Neural progenitor cell (in vitro differentiated cells): ENCODE data around the gene TRIO. TPM values are rescaled to one million over a fixed set of nuclear protein-coding genes. Genes with fewer than 3 reads are reported as not detected.

ENCODE experiments used
- DNase-seq: peaks from one replicate; pipeline ENCODE4 v3.0.0-alpha.2; 2016; ENCODE audit warnings: low spot score
- H2AFZ ChIP-seq: fragments of 200-600 bp; sonication (generic); replicated peaks from 2 replicates; pipeline ENCODE4 v1.6.1; 2016; ENCODE audit warnings: antibody characterized with exemption
- H3F3A ChIP-seq: fragments of 200-600 bp; sonication (generic); 2 replicates; pipeline ENCODE4 v1.6.1; 2016; ENCODE audit warnings: antibody characterized with exemption, low read depth
- H3K27ac ChIP-seq: fragments of 200-600 bp; sonication (generic); 2 replicates; pipeline ENCODE4 v1.5.1; 2016; ENCODE audit warnings: mild to moderate bottlenecking
- H3K27me3 ChIP-seq: fragments of 200-600 bp; sonication (generic); 2 replicates; pipeline ENCODE4 v1.6.1; 2016; ENCODE audit warnings: mild to moderate bottlenecking, moderate library complexity
- H3K36me3 ChIP-seq: fragments of 200-600 bp; sonication (generic); 2 replicates; pipeline ENCODE4 v1.5.1; 2016
- H3K4me1 ChIP-seq: fragments of 200-600 bp; sonication (generic); 2 replicates; pipeline ENCODE4 v1.6.1; 2016; ENCODE audit warnings: mixed run types
- H3K4me2 ChIP-seq: fragments of 200-600 bp; sonication (generic); 2 replicates; pipeline ENCODE4 v1.6.1; 2016
- H3K4me3 ChIP-seq: fragments of 200-600 bp; sonication (generic); 2 replicates; pipeline ENCODE4 v1.5.1; 2016
- H3K79me2 ChIP-seq: fragments of 200-600 bp; sonication (generic); 2 replicates; pipeline ENCODE4 v1.6.1; 2016; ENCODE audit warnings: low read depth
- H3K9ac ChIP-seq: fragments of 200-600 bp; sonication (generic); 2 replicates; pipeline ENCODE4 v1.6.1; 2016
- H3K9me3 ChIP-seq: fragments of 200-600 bp; sonication (generic); 2 replicates; pipeline ENCODE4 v1.5.1; 2016; ENCODE audit warnings: low read depth
- H4K20me1 ChIP-seq: fragments of 200-600 bp; sonication (generic); 2 replicates; pipeline ENCODE4 v1.6.1; 2016; ENCODE audit warnings: low read depth
- H3K27ac Mint-ChIP-seq: 3 replicates; pipeline ENCODE4 v1.8.0; 2021; ENCODE audit warnings: mixed read lengths
- H3K27me3 Mint-ChIP-seq: 2 replicates; pipeline ENCODE4 v1.8.0; 2022; ENCODE audit warnings: low read depth, mild to moderate bottlenecking, inconsistent platforms, moderate library complexity, mixed read lengths; ENCODE audit not compliant: insufficient read depth
- H3K36me3 Mint-ChIP-seq: 3 replicates; pipeline ENCODE4 v1.8.0; 2021; ENCODE audit warnings: mixed read lengths
- H3K4me1 Mint-ChIP-seq: 3 replicates; pipeline ENCODE4 v1.8.0; 2021; ENCODE audit warnings: mixed read lengths
- H3K4me3 Mint-ChIP-seq: 3 replicates; pipeline ENCODE4 v1.8.0; 2021; ENCODE audit warnings: mild to moderate bottlenecking, moderate library complexity, mixed read lengths
- H3K9me3 Mint-ChIP-seq: 3 replicates; pipeline ENCODE4 v1.8.0; 2020; ENCODE audit warnings: mixed read lengths
- CTCF ChIP-seq: fragments of 200-600 bp; sonication (generic); IDR thresholded peaks from 2 replicates; pipeline ENCODE4 v1.5.1; 2017; ENCODE audit warnings: antibody characterized with exemption, mild to moderate bottlenecking
- EZH2 ChIP-seq: fragments of 200-600 bp; sonication (generic); IDR thresholded peaks from 2 replicates; pipeline ENCODE4 v1.6.1; 2017; ENCODE audit warnings: antibody characterized with exemption, mild to moderate bottlenecking, moderate library complexity
- EZH2phosphoT487 ChIP-seq: fragments of 200-600 bp; sonication (generic); IDR thresholded peaks from 2 replicates; pipeline ENCODE4 v1.6.1; 2017; ENCODE audit warnings: antibody characterized with exemption
- total RNA-seq: library from RNA; depleted of rRNA; stranded (reverse); fragments of >200 nt; gene quantifications from 2 replicates; pipeline ENCODE4 v1.2.3, GENCODE V29; 2015; ENCODE audit warnings: low replicate concordance

The TRIO gene
- total RNA-seq, 1 donor from 2014 or later, result 84.7 TPM

DNA sequence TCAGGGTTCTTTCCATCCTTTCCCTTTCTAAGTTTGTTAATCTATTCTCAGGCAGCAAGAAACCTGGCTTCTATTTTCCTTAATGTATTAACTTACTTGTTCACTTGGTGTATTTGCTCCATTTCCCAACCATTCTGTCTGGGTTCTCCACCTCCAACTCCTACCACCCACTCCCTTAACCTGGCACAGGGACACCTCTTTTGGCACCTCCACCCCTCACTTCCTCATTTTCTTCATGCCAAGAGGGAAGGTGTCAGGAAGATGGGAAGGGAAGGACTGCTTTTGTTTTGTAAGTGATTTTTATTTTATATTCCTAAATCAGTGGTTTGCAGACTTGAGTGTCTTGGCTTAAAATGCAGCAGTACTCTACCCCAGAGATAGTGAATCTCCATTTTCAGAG, 166.1 kb downstream of the TRIO start:
- no peaks in the 10 kb centered on the region for H3K79me2 ChIP-seq
- H3K36me3 Mint-ChIP-seq, result peaks cover 53% of the 10 kb centered on the region
- DNase-seq, result no peak

DNA sequence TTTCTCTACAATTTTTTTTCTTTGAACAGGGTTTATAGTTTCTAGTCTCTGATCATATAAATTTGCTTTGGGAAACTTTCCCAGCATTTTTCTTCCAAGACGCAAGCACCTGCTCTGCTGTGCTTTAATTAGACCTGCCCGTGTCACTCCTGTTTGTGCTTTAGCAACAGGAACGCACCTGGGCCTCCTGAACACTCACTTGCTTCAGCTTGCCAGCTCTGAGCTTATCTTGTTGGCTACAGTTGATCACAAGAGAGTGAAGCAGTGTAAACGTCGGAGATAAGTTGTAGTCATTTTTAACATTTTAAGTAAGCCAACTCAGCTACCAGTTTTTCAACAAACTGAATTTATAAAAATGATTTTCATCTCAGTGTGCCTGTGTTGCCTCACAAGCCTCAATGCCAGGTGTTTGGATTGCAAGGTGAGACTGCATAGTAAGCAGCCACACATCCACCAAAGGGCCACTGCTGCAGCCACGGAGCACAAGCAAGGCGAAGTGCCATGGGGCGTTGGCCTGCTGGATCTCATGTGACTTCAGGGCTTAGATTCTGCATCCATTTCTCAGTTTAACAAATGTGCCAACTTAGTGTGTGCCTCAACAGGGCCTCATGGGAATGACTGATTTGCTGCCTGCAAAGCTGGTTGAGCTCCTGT, 166.9 kb downstream of the TRIO start:
- Mint-ChIP-seq H3K27ac (no peak overlapping the region), H3K4me3 (no peak overlapping the region), H3K4me1 (no peaks in the 10 kb centered on the region), H3K36me3 (peaks cover 46% of the 10 kb centered on the region), H3K27me3 (peaks cover 1% of the 10 kb centered on the region), H3K9me3 (no peaks in the 10 kb centered on the region)
- no peak overlapping the region for H2AFZ ChIP-seq
- no peaks in the 10 kb centered on the region for H3K27me3 ChIP-seq
- DNase-seq, result no peak
- H4K20me1 ChIP-seq, result peaks cover 11% of the 10 kb centered on the region
- TF ChIP-seq EZH2phosphoT487 (no peak), CTCF (no peak), EZH2 (no peak)
- no peaks in the 10 kb centered on the region for H3K9me3 ChIP-seq
- H3F3A ChIP-seq, result no peaks in the 10 kb centered on the region
- H3K9ac ChIP-seq, result no peak overlapping the region
- peaks cover 5% of the 10 kb centered on the region for H3K36me3 ChIP-seq
- H3K27ac ChIP-seq, result no peak overlapping the region
- no peak overlapping the region for H3K4me2 ChIP-seq
- no peak overlapping the region for H3K4me3 ChIP-seq
- H3K4me1 ChIP-seq, result no peaks in the 10 kb centered on the region
- H3K79me2 ChIP-seq, result no peaks in the 10 kb centered on the region

More for the DNA sequence above, 166.1 kb downstream of the TRIO start:
- Histone ChIP-seq H3K4me3 (no peak overlapping the region), H3K4me2 (no peak overlapping the region), H3K4me1 (no peaks in the 10 kb centered on the region), H3F3A (no peaks in the 10 kb centered on the region), H3K9ac (no peak overlapping the region), H3K9me3 (no peaks in the 10 kb centered on the region), H2AFZ (no peak overlapping the region), H3K27ac (no peak overlapping the region), H3K27me3 (no peaks in the 10 kb centered on the region), H3K36me3 (peaks cover 5% of the 10 kb centered on the region), H4K20me1 (peaks cover 11% of the 10 kb centered on the region)
- no peaks in the 10 kb centered on the region for H3K9me3 Mint-ChIP-seq
- H3K4me1 Mint-ChIP-seq, result no peaks in the 10 kb centered on the region
- H3K27ac Mint-ChIP-seq, result no peak overlapping the region
- H3K4me3 Mint-ChIP-seq, result no peak overlapping the region
- H3K27me3 Mint-ChIP-seq, result peaks cover 2% of the 10 kb centered on the region
- TF ChIP-seq CTCF (no peak), EZH2 (no peak), EZH2phosphoT487 (no peak)

DNA sequence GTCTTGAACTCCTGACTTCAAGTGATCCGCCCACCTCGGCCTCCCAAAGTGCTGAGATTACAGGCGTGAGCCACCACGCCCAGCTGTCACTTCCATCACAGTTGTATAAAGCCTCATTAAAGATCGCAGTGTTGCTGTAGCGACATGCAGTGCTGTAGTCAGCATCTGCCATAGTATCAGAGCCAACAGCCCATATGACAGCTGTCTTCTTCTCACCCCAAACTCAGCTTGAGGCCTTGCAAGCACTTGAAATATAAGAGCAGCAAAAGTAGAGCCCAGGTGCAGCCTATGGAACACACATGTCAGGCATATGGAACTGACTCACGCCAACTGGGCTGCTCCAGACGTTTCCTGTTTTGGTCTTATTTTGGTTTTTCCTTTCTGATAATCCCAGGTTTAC, 167.8 kb downstream of the TRIO start:
- H3K4me1 ChIP-seq, result no peaks in the 10 kb centered on the region
- no peak overlapping the region for H3K27ac Mint-ChIP-seq

More for the DNA sequence above, 167.8 kb downstream of the TRIO start:
- Histone ChIP-seq H3K9me3 (no peaks in the 10 kb centered on the region), H3K79me2 (no peaks in the 10 kb centered on the region), H3K4me2 (no peak overlapping the region), H3F3A (no peaks in the 10 kb centered on the region), H3K9ac (no peak overlapping the region), H4K20me1 (peaks cover 11% of the 10 kb centered on the region), H3K27me3 (no peaks in the 10 kb centered on the region), H3K27ac (no peak overlapping the region), H3K36me3 (peaks cover 5% of the 10 kb centered on the region), H2AFZ (no peak overlapping the region), H3K4me3 (no peak overlapping the region)
- no peak for TF ChIP-seq CTCF
- no peak for TF ChIP-seq EZH2phosphoT487
- TF ChIP-seq EZH2, result no peak
- Mint-ChIP-seq H3K4me1 (no peaks in the 10 kb centered on the region), H3K36me3 (peaks cover 40% of the 10 kb centered on the region), H3K27me3 (no peaks in the 10 kb centered on the region), H3K9me3 (no peaks in the 10 kb centered on the region), H3K4me3 (no peak overlapping the region)
- no peak for DNase-seq
